Muscle layer of duodenum (tissue), 2 donors: ENCODE results near the gene CCDC134.

Experiments used
- H3K27ac ChIP-seq: one replicate; pipeline ENCODE4 v1.7.0; 2013; ENCODE audit warnings: mild to moderate bottlenecking, low read length
- H3K27me3 ChIP-seq: one replicate; pipeline ENCODE4 v1.7.0; 2013; ENCODE audit warnings: low read depth, mild to moderate bottlenecking, control low read depth, low read length
- H3K36me3 ChIP-seq, 2 donors: one replicate each; pipeline ENCODE4 v1.7.0; 2013; ENCODE audit warnings: low read length in 2 of 2, control low read depth in 1 of 2, mild to moderate bottlenecking in 1 of 2; ENCODE audit not compliant: insufficient read depth in 2 of 2, control insufficient read depth in 1 of 2
- H3K4me1 ChIP-seq, 2 donors: one replicate each; pipeline ENCODE4 v1.7.0; 2013; ENCODE audit warnings: low read length in 2 of 2, mild to moderate bottlenecking in 2 of 2, control low read depth in 1 of 2, moderate library complexity in 1 of 2; ENCODE audit not compliant: insufficient read depth in 2 of 2, control insufficient read depth in 1 of 2
- H3K4me3 ChIP-seq, 2 donors: one replicate each; pipeline ENCODE4 v1.7.0; 2013; ENCODE audit warnings: low read length in 2 of 2, low read depth in 1 of 2, mild to moderate bottlenecking in 1 of 2
- H3K9me3 ChIP-seq, 2 donors: one replicate each; pipeline ENCODE4 v1.7.0; 2013; ENCODE audit warnings: low read length in 2 of 2, control low read depth in 1 of 2, mild to moderate bottlenecking in 1 of 2; ENCODE audit not compliant: control insufficient read depth in 1 of 2
- donor health status: healthy.

CCDC134 gene

GRCh38 chr22:41873391-41873790 lies 72.9 kb downstream of the CCDC134 start:
- H3K27ac ChIP-seq: no peak overlapping the region
- H3K4me1 ChIP-seq: no peaks in the 10 kb centered on the region
- no peak overlapping the region for H3K4me3 ChIP-seq
- H3K9me3 ChIP-seq: no peaks in the 10 kb centered on the region
- no peaks in the 10 kb centered on the region for H3K27me3 ChIP-seq
- H3K36me3 ChIP-seq: peaks cover 57 to 70% of the 10 kb centered on the region in 2 donors

GRCh38 chr22:41874090-41874489 lies 73.6 kb downstream of the CCDC134 start:
- H3K27ac ChIP-seq: no peak overlapping the region
- H3K36me3 ChIP-seq: peaks cover 57 to 71% of the 10 kb centered on the region in 2 donors
- no peaks in the 10 kb centered on the region for H3K4me1 ChIP-seq
- H3K27me3 ChIP-seq: no peaks in the 10 kb centered on the region
- no peaks in the 10 kb centered on the region for H3K9me3 ChIP-seq
- no peak overlapping the region for H3K4me3 ChIP-seq

- Histone ChIP-seq H3K9me3 (no peaks in the 10 kb centered on the region), H3K4me1 (no peaks in the 10 kb centered on the region), H3K27me3 (no peaks in the 10 kb centered on the region), H3K36me3 (peaks cover 55 to 79% of the 10 kb centered on the region in 2 donors), H3K27ac (no peak overlapping the region), H3K4me3 (no peak overlapping the region)
Measured at GRCh38 chr22:41875531-41876270, 75.2 kb downstream of the CCDC134 start.
